ENCODE data around the gene RALGPS2. TPM values are rescaled to one million over a fixed set of nuclear protein-coding genes. Genes with fewer than 3 reads are reported as not detected.

Gene RALGPS2
- polyA plus RNA-seq, 1 of the 3 experiments (the other 2 are of a cell fraction) = 5.1 TPM

GRCh38 chr1:178689769-178690168, 35.3 kb upstream of the RALGPS2 start (continued):
- TF ChIP-seq, protein P1, sequence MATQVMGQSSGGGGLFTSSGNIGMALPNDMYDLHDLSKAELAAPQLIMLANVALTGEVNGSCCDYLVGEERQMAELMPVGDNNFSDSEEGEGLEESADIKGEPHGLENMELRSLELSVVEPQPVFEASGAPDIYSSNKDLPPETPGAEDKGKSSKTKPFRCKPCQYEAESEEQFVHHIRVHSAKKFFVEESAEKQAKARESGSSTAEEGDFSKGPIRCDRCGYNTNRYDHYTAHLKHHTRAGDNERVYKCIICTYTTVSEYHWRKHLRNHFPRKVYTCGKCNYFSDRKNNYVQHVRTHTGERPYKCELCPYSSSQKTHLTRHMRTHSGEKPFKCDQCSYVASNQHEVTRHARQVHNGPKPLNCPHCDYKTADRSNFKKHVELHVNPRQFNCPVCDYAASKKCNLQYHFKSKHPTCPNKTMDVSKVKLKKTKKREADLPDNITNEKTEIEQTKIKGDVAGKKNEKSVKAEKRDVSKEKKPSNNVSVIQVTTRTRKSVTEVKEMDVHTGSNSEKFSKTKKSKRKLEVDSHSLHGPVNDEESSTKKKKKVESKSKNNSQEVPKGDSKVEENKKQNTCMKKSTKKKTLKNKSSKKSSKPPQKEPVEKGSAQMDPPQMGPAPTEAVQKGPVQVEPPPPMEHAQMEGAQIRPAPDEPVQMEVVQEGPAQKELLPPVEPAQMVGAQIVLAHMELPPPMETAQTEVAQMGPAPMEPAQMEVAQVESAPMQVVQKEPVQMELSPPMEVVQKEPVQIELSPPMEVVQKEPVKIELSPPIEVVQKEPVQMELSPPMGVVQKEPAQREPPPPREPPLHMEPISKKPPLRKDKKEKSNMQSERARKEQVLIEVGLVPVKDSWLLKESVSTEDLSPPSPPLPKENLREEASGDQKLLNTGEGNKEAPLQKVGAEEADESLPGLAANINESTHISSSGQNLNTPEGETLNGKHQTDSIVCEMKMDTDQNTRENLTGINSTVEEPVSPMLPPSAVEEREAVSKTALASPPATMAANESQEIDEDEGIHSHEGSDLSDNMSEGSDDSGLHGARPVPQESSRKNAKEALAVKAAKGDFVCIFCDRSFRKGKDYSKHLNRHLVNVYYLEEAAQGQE (IDR thresholded peaks at IDR 0.05; ENCODE audit: low read depth, low read length) = no peak
- TF ChIP-seq PBX3 (IDR thresholded peaks at IDR 0.05) = no peak
- no peak for TF ChIP-seq RAD21 (IDR thresholded peaks at IDR 0.05; ENCODE audit: low read length)
- TF ChIP-seq USF2 (IDR thresholded peaks at IDR 0.05; ENCODE audit: borderline replicate concordance, low read depth, low read length) = no peak
- no peak for TF ChIP-seq FOXJ3 (CRISPR knock-in tag; IDR thresholded peaks at IDR 0.05)
- TF ChIP-seq TEAD4 (IDR thresholded peaks at IDR 0.05; ENCODE audit: borderline replicate concordance, insufficient read depth) = no peak
- TF ChIP-seq FOXM1 (IDR thresholded peaks at IDR 0.05; ENCODE audit: low read depth) = no peak
- TF ChIP-seq JUND (IDR thresholded peaks at IDR 0.05) = no peak

DNA sequence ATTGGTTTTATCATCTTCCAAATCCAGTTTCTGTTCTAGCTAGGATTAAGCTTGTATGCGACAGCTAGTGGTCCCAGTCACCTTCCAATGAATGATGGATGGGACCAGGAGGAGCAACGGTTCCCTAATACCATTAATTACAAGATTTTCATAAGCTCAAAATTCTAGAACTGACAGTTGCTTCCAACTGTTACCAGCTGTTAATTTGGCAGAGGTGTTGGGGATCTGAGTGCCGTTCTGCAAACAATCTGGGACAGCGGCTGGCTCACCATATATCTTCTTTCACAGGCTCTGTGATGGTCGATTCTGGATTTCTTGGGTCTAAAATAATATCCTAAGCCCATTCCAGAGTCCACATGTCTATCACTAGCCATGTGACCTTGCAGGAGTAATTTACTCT, 34.5 kb upstream of the RALGPS2 start:
- POLR2A ChIA-PET = no interaction called here
- H3K9me2 ChIP-seq = no peaks in the 10 kb centered on the region; the same call in 1 of the 2 replicates
- no peaks in the 10 kb centered on the region for H3F3A ChIP-seq (replicated peaks; ENCODE audit: insufficient read depth)
- peaks cover 0 to 4% of the 10 kb centered on the region in 2 experiments; a peak in 1 of 4 replicates for H3K4me1 ChIP-seq (ENCODE audit: control insufficient read depth in 1 of 2, insufficient read depth in 2 of 2, low read depth in 1 of 2, low read length in 1 of 2)
- no peak overlapping the region for H3K27ac ChIP-seq (ENCODE audit: low read depth in 2 of 2, low read length in 1 of 2)
- H3K4me2 ChIP-seq = no peak overlapping the region
- H4K20me1 ChIP-seq (ENCODE audit: insufficient read depth) = no peaks in the 10 kb centered on the region
- H3K9me3 ChIP-seq = no peaks in the 10 kb centered on the region
- no peak for DNase-seq
- H3K9ac ChIP-seq = no peak overlapping the region
- no peaks in the 10 kb centered on the region for H3K36me3 ChIP-seq (replicated peaks in 1 of 2; ENCODE audit: control insufficient read depth in 1 of 2, insufficient read depth in 2 of 2, low read length in 1 of 2)
- H3K4me3 ChIP-seq (ENCODE audit: low read depth in 2 of 2, low read length in 1 of 2) = no peak overlapping the region
- 76% methylated on average over 5 of the region's 5 CpGs for WGBS (ENCODE audit: low lambda C conversion rate)
- CTCF ChIA-PET = no interaction called here
- H3K79me2 ChIP-seq (ENCODE audit: insufficient read depth) = no peaks in the 10 kb centered on the region
- no peaks in the 10 kb centered on the region for H3K27me3 ChIP-seq (ENCODE audit: insufficient read depth)
- no peak for TF ChIP-seq ELF1 (IDR thresholded peaks at IDR 0.05)
- H2AFZ ChIP-seq (ENCODE audit: low read depth) = no peak overlapping the region
